HG03108 (cell line): ENCODE data around the gene DHRS12.

Experiments used
- ATAC-seq: cut with Tn5 transposase; IDR thresholded peaks from one replicate; pipeline ENCODE4 v1.9.1; 2021; ENCODE audit warnings: moderate library complexity; ENCODE audit not compliant: unreplicated experiment

Gene DHRS12, protein sequence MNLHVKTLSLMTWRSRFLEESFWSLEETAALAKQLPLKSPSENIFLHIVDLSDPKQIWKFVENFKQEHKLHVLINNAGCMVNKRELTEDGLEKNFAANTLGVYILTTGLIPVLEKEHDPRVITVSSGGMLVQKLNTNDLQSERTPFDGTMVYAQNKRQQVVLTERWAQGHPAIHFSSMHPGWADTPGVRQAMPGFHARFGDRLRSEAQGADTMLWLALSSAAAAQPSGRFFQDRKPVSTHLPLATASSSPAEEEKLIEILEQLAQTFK

GRCh38 chr13:51803422-51804294 is at the start of gene DHRS12:
Gene DHRS12, minus strand, starts transcription at chr13:51804163. Its CDS starts 4,504 bp downstream, at chr13:51799659.
- ATAC-seq = peak; percentile 84

DNA sequence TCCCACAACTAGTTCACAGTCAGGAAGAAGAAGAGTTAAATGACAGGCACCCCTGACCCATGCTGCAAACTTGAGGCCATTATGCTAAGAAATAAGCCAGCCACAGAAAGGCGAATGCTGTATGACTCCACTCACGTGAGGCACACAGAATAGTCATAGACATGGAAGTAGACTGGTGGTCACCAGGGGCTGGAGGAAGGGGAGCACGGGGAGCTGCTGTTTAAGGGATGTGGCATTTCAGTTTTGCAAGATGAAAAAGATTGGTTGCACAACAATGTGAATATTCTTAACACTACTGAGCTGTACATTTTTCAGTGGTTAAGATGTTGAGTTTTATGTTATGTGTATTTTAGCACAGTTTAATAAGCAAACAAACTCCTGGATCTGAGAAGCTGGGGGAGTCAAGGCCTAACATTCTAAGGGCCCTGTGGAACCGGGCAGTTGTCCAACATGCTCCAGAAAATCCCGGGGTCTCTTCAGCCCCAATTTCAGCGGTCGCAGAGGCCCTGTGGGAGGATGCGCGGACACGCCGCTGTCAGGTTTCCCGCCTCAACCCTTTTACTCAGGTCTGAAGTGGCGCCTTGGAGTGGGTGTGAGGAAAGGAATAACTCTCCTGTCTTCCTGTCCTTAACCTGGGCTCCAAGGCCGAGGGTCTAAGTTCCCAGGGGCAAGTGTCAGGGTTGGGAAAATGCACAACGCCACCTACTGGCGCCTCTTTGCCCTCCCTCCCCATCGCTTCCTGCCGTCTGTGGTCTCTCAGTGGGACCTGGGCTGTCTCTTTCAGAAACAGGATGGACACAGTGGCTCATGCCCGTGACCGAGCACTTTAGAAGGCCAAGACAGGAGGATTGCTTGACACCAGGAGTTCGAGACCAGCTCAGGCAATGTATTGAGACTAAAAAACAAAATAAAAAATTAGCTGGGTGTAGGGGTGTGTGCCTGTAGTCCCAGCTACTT is 45.5 kb upstream of the DHRS12 start:
- no peak for ATAC-seq

DNA sequence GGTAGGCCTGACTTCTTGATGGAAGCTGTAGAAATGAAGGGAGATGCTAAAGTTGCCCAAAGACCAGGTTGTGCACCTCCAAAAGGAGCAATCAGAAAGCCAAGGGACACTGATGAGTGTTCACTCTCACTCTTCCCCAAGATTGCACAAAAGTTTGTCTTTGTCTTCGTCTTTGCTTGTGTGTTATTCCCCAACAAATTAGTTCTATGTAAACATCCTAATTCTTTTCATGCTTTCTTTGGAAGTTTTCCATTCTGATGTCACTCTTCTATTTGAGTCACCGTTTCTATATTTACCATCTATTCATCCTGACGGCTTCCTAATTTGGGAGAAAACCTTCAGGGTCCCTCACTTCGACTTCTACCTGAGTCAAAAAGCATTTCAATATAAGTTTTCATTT is 44.7 kb upstream of the DHRS12 start:
- no peak for ATAC-seq

- ATAC-seq = no peak
Measured at GRCh38 chr13:51846756-51847155, 42.8 kb upstream of the DHRS12 start.

GRCh38 chr13:51845574-51846318 is 41.8 kb upstream of the DHRS12 start:
- ATAC-seq = no peak

- no peak for ATAC-seq
Measured at GRCh38 chr13:51844862-51845573, 41.1 kb upstream of the DHRS12 start, which contains the start of gene TMEM272. Gene TMEM272, minus strand, starts transcription at chr13:51845177. Its CDS starts 6,647 bp downstream, at chr13:51838530.

DNA sequence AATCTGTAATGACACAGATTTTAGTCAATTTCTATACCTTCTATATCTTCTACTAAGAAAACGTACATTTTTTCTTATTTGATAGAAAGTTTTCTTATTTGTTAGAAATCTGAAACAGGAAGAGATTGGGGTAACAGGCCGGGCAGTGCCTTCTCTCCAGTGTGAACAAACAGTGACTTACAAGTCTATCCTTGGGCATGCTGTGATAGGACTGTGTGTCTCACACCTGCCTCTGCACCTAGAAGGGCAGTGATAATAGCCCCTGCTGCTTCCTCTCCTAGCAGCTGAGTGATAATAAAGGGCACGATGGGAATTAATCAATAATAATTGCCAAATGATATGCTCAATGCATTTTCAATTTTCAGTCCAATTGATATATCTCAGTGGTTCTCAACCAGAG is 39.6 kb upstream of the DHRS12 start:
- no peak for ATAC-seq

DNA sequence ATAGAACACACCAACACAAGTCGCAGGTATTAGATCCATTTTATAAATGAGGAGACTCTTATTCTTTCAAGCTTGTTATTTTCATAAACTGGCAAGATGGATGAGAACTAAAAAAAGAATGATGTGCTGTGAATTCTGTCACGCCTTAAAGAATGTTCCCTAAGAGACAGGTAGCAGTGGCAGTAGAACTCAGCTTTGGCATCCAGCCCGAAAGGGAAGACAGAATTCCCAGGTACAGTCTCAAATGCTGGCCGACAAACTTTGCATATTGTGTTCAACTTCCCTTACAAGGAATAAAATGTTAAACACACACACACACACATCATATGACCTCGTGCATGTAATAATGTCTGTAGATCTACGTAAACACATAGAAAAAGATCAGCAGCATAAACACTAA is 37.8 kb upstream of the DHRS12 start:
- ATAC-seq = no peak

DNA sequence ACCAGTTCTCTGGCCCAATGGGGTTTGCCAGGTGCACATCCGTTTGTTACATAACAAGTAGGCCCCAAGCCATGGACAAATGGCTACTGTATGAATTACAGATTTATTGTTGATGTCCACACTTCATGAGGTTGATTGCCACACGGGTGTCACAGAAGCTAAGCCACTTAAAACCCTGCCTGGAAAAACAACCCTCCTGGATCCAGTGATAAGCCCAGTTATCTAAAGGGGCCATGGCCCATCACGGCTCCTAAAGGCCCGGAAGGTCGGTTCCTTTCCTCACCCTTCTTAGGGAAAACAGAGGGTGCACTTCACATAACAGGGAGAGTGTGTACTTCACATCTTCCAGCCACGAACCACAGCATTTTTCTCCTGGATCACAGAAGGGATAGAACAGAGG is 37.0 kb upstream of the DHRS12 start:
- no peak for ATAC-seq

- ATAC-seq = no peak
Measured at GRCh38 chr13:51839711-51840540, 36.0 kb upstream of the DHRS12 start.

- ATAC-seq = no peak
Measured at GRCh38 chr13:51838240-51838846, 34.4 kb upstream of the DHRS12 start.

- ATAC-seq = no peak
Measured at GRCh38 chr13:51837016-51837415, 33.1 kb upstream of the DHRS12 start.

- no peak for ATAC-seq
Measured at GRCh38 chr13:51834581-51835171, 30.7 kb upstream of the DHRS12 start.

DNA sequence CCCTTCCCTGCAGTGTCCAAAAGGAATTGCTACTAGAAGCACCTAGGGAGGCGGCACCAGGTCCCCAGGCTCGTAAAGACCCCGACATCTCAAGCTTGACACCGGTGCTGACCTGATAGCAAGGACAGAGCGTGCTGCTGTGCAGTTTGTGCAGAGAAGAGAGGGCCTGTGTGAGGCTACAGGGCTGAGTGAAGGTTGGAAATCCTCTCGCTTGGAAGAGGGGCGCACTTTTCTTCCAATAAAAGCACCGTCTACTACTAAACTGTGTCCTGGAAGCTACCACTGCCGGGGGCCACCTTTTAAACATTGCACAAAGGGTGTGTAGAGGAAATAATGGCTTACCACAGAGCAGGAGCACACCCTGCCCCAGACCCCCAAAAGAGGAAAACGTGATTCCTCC is 30.0 kb upstream of the DHRS12 start:
- no peak for ATAC-seq

DNA sequence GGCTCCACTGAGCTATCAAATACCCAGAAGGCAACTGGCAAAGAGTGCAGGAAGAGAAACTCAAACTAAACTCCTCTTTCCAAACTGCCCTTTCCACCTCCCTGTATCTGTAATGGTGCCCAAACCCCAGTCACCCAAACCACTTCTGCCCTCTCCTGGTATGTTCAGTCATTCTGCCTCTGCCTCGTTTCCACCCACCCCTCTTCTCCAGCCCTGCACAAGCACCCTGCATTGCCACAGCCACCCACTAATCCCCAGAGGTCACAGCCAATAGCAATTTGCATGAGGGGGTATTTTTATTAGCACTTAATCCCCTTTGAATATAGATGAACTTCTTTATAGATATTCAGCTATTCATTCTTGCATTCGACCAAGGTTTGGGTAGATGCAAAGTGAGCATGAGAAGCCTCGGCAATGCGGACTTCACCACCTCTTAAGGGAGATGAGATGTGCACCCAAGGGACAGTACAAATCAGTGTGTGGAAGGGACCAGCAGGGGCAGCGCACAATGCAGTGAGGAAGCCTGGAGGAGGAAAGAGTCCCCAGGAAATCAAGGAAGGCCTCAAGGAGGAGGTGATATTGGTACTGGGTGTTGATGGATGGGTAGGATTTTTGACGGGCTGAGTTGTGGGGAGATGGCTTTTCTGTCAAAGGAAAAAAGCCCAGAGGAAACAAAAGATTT is 28.6 kb upstream of the DHRS12 start:
- peak; percentile 68 for ATAC-seq

- no peak for ATAC-seq
Measured at GRCh38 chr13:51831519-51831918, 27.6 kb upstream of the DHRS12 start.

DNA sequence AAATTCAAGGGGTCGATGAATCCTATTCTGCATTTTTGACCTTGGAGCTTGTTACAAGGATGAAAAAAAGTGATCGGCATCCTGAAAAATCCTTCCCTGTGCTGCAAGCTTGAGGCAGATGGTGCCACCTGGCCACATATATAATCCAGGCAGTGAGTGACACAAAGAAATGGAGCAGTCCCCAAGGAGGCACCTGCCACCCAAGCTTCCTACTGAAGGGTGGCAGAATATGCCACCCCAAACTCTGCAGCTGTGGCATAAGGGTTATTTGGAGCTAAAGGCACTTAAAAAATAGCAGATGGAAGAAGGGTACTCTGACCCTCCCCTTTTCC is 25.6 kb upstream of the DHRS12 start:
- no peak for ATAC-seq
